ENCODE measurements around the gene AKAP13.

- TF ChIP-seq CTCF (IDR thresholded peaks at IDR 0.05; ENCODE audit: low read depth, low read length), result no peak
- TF ChIP-seq POLR2A (IDR thresholded peaks at IDR 0.05; ENCODE audit: extremely low read depth, insufficient read length), result no peak
Observed at GRCh38 chr15:85672332-85673084, 292.1 kb downstream of the AKAP13 start.

Data from NB4 (cell line).